ENCODE data around the gene HJURP.

HJURP gene

GRCh38 chr2:233789554-233789953, 64.8 kb downstream of the HJURP start:
- no peak for DNase-seq

All from activated CD4-positive, alpha-beta T cell treated with anti-CD3 and anti-CD28 coated beads, Interleukin-2, amount 50 U/mL, for 1 hour (primary cell).